Measurements from ENCODE around the gene MCC.

Gene MCC

GRCh38 chr5:113452941-113453340 lies 35.3 kb downstream of the MCC start:
- in situ Hi-C loops (cut with MboI; ENCODE audit: low sequenced_read_pairs, unreplicated experiment): no loop called here
- no peak for DNase-seq (ENCODE audit: low spot score)
- TF ChIP-seq CTCF (IDR thresholded peaks at IDR 0.05; ENCODE audit: borderline replicate concordance, control extremely low read depth, extremely low read depth, insufficient read depth, missing control alignments): no peak

GRCh38 chr5:113451797-113452196 lies 36.5 kb downstream of the MCC start:
- TF ChIP-seq CTCF (IDR thresholded peaks at IDR 0.05; ENCODE audit: borderline replicate concordance, control extremely low read depth, extremely low read depth, insufficient read depth, missing control alignments): no peak

DNA sequence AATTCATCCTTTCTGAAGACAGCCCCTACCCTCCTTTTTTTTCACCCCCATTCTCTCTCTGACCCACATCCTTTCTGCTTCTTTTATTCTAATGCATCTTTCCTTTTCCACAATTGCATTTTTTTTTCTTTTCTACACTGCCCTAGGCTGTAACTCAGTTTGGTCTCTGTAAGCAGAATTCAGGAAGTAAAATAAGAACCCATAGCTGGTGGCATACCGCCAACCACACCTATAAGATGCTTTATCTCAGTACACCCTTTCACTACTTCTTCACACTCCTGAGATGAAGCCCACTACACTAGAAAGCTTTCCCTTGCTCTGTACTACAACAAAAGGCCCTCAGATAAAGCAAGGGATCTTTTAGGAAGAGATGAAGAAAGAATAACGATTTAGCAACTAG lies 37.3 kb downstream of the MCC start:
- DNase-seq (ENCODE audit: low spot score): no peak
- in situ Hi-C loops (cut with MboI; ENCODE audit: low sequenced_read_pairs, unreplicated experiment): no loop called here
- no peak for TF ChIP-seq CTCF (IDR thresholded peaks at IDR 0.05; ENCODE audit: borderline replicate concordance, control extremely low read depth, extremely low read depth, insufficient read depth, missing control alignments)

More at GRCh38 chr5:113451797-113452196, 36.5 kb downstream of the MCC start:
- in situ Hi-C loops (cut with MboI; ENCODE audit: low sequenced_read_pairs, unreplicated experiment): no loop called here
- DNase-seq (ENCODE audit: low spot score): no peak

- in situ Hi-C loops (cut with MboI; ENCODE audit: low sequenced_read_pairs, unreplicated experiment): no loop called here
- no peak for TF ChIP-seq CTCF (IDR thresholded peaks at IDR 0.05; ENCODE audit: borderline replicate concordance, control extremely low read depth, extremely low read depth, insufficient read depth, missing control alignments)
- DNase-seq (ENCODE audit: low spot score): no peak
These were observed 37.8 kb downstream of the MCC start for GRCh38 chr5:113450462-113450861.

DNA sequence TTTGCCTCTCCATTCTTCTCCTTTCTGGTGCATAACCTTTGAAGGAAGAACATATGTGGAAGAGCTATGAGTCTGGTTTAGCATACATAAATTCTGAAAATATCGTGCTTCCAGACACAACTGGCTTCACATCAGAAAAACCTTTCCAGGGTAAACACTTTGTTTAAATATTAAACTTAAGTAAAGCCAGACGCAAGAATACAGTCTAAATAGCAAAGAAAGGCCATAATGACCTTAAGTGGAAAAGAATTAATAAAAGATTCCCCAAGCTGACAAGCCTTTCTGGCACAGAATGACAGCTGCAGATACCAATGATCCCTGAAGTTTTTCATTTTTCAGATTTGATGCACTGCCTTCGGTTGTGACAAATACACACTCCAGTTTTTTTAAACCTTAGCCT lies 40.0 kb downstream of the MCC start:
- no peak for TF ChIP-seq CTCF (IDR thresholded peaks at IDR 0.05; ENCODE audit: borderline replicate concordance, control extremely low read depth, extremely low read depth, insufficient read depth, missing control alignments)
- in situ Hi-C loops (cut with MboI; ENCODE audit: low sequenced_read_pairs, unreplicated experiment): no loop called here
- DNase-seq (ENCODE audit: low spot score): no peak

DNA sequence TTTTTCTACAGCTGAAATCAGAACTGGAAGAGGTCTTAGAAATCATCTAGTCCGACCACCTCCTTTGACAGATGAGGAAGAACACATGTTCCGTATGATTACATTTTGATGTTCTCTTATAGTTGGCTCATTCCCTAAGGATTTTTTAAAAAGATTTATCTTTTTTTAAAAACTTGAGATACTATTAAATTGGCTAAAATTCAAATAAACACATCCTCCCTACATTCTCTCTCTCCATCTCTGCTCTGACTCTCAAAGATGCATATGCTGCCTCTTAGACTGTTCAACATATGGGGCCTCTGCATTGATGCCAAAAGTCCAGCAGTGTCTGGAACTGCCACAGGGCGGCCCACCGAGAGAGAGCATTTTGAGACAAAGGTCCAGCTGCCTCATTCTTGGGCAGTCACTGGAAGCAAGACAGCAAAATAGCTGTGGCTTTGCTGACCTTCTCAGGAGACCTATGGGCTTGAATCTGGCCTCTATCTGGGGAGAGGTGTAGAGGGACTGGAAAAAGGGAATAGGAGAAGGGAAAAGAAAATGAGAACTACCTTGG lies 40.7 kb downstream of the MCC start:
- TF ChIP-seq CTCF (IDR thresholded peaks at IDR 0.05; ENCODE audit: borderline replicate concordance, control extremely low read depth, extremely low read depth, insufficient read depth, missing control alignments): no peak
- in situ Hi-C loops (cut with MboI; ENCODE audit: low sequenced_read_pairs, unreplicated experiment): no loop called here
- no peak for DNase-seq (ENCODE audit: low spot score)

Data from GM13976 (cell line).